ENCODE results near the gene TRIM66. TPM values are rescaled to one million over a fixed set of nuclear protein-coding genes. Genes with fewer than 3 reads are reported as not detected.
A peak's percentile ranks its signal among the peaks of the same experiment; 100 is the strongest.

The TRIM66 gene
- total RNA-seq, result 10 to 100 TPM; 16.2 to 25.3 TPM

- peak; percentile 98 for ATAC-seq
- peak within 1 kb of the TSS; percentile 97 to 99 for H3K27ac Mint-ChIP-seq
These were observed at the start of gene TRIM66, which contains the start of gene RPL27A for GRCh38 chr11:8682303-8683114. TSS of gene TRIM66 (minus strand) at chr11:8682665. CDS start at chr11:8672274, 10,391 bp downstream. TSS of gene RPL27A (plus strand) at chr11:8682792. CDS start at chr11:8682814, 22 bp downstream.

GRCh38 chr11:8731647-8732323 is 49.3 kb upstream of the TRIM66 start:
- no peak for DNase-seq (ENCODE audit: low spot score in 2 of 2)
- Mint-ChIP-seq H3K36me3 (no peaks in the 10 kb centered on the region), H3K9me3 (no peaks in the 10 kb centered on the region), H3K27ac (peak overlapping the region in 1 of 2 donors; percentile 30)
- no peak for ATAC-seq

More at GRCh38 chr11:8682303-8683114, at the start of gene TRIM66, which contains the start of gene RPL27A:
- DNase-seq (ENCODE audit: low spot score in 2 of 2), result peak; percentile 98 to 99
- peaks cover 5 to 6% of the 10 kb centered on the region in 2 donors for H3K9me3 Mint-ChIP-seq
- peaks cover 54 to 64% of the 10 kb centered on the region in 2 donors for H3K36me3 Mint-ChIP-seq

GRCh38 chr11:8730697-8731020 is 48.2 kb upstream of the TRIM66 start:
- H3K27ac Mint-ChIP-seq, result no peak overlapping the region
- DNase-seq (ENCODE audit: low spot score in 2 of 2) (no peak), ATAC-seq (no peak)
- no peaks in the 10 kb centered on the region for H3K9me3 Mint-ChIP-seq
- no peaks in the 10 kb centered on the region for H3K36me3 Mint-ChIP-seq

GRCh38 chr11:8729837-8730696 is 47.6 kb upstream of the TRIM66 start:
- no peak for DNase-seq (ENCODE audit: low spot score in 2 of 2)
- Mint-ChIP-seq H3K36me3 (no peaks in the 10 kb centered on the region), H3K27ac (no peak overlapping the region), H3K9me3 (no peaks in the 10 kb centered on the region)
- ATAC-seq, result no peak

GRCh38 chr11:8729067-8729466 is 46.6 kb upstream of the TRIM66 start:
- H3K9me3 Mint-ChIP-seq, result no peaks in the 10 kb centered on the region
- no peaks in the 10 kb centered on the region for H3K36me3 Mint-ChIP-seq
- no peak for ATAC-seq
- DNase-seq (ENCODE audit: low spot score in 2 of 2), result no peak
- no peak overlapping the region for H3K27ac Mint-ChIP-seq

- H3K36me3 Mint-ChIP-seq, result no peaks in the 10 kb centered on the region
- no peaks in the 10 kb centered on the region for H3K9me3 Mint-ChIP-seq
- no peak for ATAC-seq
These were observed 46.1 kb upstream of the TRIM66 start for GRCh38 chr11:8728563-8728962.

GRCh38 chr11:8726395-8726794 is 43.9 kb upstream of the TRIM66 start:
- Mint-ChIP-seq H3K27ac (no peak overlapping the region), H3K9me3 (no peaks in the 10 kb centered on the region)
- no peak for ATAC-seq

More at GRCh38 chr11:8728563-8728962, 46.1 kb upstream of the TRIM66 start:
- DNase-seq (ENCODE audit: low spot score in 2 of 2), result no peak
- no peak overlapping the region for H3K27ac Mint-ChIP-seq

GRCh38 chr11:8724682-8725081 is 42.2 kb upstream of the TRIM66 start:
- DNase-seq (ENCODE audit: low spot score in 2 of 2) (no peak), ATAC-seq (no peak)
- H3K27ac Mint-ChIP-seq, result no peak overlapping the region
- H3K36me3 Mint-ChIP-seq, result no peaks in the 10 kb centered on the region
- H3K9me3 Mint-ChIP-seq, result no peaks in the 10 kb centered on the region

More at GRCh38 chr11:8726395-8726794, 43.9 kb upstream of the TRIM66 start:
- no peak for DNase-seq (ENCODE audit: low spot score in 2 of 2)
- H3K36me3 Mint-ChIP-seq, result no peaks in the 10 kb centered on the region

- DNase-seq (ENCODE audit: low spot score in 2 of 2) (no peak), ATAC-seq (no peak)
- no peak overlapping the region for H3K27ac Mint-ChIP-seq
- H3K36me3 Mint-ChIP-seq, result no peaks in the 10 kb centered on the region
- no peaks in the 10 kb centered on the region for H3K9me3 Mint-ChIP-seq
These were observed 41.2 kb upstream of the TRIM66 start for GRCh38 chr11:8723711-8724110.

GRCh38 chr11:8722809-8723208 is 40.3 kb upstream of the TRIM66 start:
- Mint-ChIP-seq H3K36me3 (no peaks in the 10 kb centered on the region), H3K9me3 (no peaks in the 10 kb centered on the region), H3K27ac (no peak overlapping the region)
- DNase-seq (ENCODE audit: low spot score in 2 of 2) (no peak), ATAC-seq (no peak)

- Mint-ChIP-seq H3K9me3 (no peaks in the 10 kb centered on the region), H3K27ac (peak overlapping the region in 1 of 2 donors; percentile 87), H3K36me3 (no peaks in the 10 kb centered on the region)
- no peak for ATAC-seq
- DNase-seq (ENCODE audit: low spot score in 2 of 2), result no peak
These were observed 39.4 kb upstream of the TRIM66 start for GRCh38 chr11:8721609-8722500.

GRCh38 chr11:8720868-8721608 is 38.6 kb upstream of the TRIM66 start:
- H3K9me3 Mint-ChIP-seq, result no peaks in the 10 kb centered on the region
- H3K36me3 Mint-ChIP-seq, result no peaks in the 10 kb centered on the region
- peak overlapping the region in 1 of 2 donors; percentile 87 for H3K27ac Mint-ChIP-seq
- DNase-seq (ENCODE audit: low spot score in 2 of 2), result no peak
- ATAC-seq, result no peak

- no peak for DNase-seq (ENCODE audit: low spot score in 2 of 2)
- no peaks in the 10 kb centered on the region for H3K36me3 Mint-ChIP-seq
- H3K27ac Mint-ChIP-seq, result peak overlapping the region in 1 of 2 donors; percentile 66
These were observed 37.9 kb upstream of the TRIM66 start for GRCh38 chr11:8720352-8720751.

GRCh38 chr11:8719721-8720120 is 37.3 kb upstream of the TRIM66 start:
- ATAC-seq (no peak), DNase-seq (ENCODE audit: low spot score in 2 of 2) (no peak)
- Mint-ChIP-seq H3K9me3 (no peaks in the 10 kb centered on the region), H3K36me3 (no peaks in the 10 kb centered on the region), H3K27ac (no peak overlapping the region)

More at GRCh38 chr11:8720352-8720751, 37.9 kb upstream of the TRIM66 start:
- no peaks in the 10 kb centered on the region for H3K9me3 Mint-ChIP-seq
- ATAC-seq, result no peak

GRCh38 chr11:8719211-8719649 is 36.8 kb upstream of the TRIM66 start:
- H3K9me3 Mint-ChIP-seq, result no peaks in the 10 kb centered on the region
- DNase-seq (ENCODE audit: low spot score in 2 of 2) (no peak), ATAC-seq (no peak)
- no peaks in the 10 kb centered on the region for H3K36me3 Mint-ChIP-seq
- H3K27ac Mint-ChIP-seq, result no peak overlapping the region

Data from activated naive CD4-positive, alpha-beta T cell treated with anti-CD3 and anti-CD28 coated beads, Interleukin-2, amount 50 U/mL, for 72 hours (primary cell).